ENCODE data around the gene KRTAP5-4.

Gene KRTAP5-4

DNA sequence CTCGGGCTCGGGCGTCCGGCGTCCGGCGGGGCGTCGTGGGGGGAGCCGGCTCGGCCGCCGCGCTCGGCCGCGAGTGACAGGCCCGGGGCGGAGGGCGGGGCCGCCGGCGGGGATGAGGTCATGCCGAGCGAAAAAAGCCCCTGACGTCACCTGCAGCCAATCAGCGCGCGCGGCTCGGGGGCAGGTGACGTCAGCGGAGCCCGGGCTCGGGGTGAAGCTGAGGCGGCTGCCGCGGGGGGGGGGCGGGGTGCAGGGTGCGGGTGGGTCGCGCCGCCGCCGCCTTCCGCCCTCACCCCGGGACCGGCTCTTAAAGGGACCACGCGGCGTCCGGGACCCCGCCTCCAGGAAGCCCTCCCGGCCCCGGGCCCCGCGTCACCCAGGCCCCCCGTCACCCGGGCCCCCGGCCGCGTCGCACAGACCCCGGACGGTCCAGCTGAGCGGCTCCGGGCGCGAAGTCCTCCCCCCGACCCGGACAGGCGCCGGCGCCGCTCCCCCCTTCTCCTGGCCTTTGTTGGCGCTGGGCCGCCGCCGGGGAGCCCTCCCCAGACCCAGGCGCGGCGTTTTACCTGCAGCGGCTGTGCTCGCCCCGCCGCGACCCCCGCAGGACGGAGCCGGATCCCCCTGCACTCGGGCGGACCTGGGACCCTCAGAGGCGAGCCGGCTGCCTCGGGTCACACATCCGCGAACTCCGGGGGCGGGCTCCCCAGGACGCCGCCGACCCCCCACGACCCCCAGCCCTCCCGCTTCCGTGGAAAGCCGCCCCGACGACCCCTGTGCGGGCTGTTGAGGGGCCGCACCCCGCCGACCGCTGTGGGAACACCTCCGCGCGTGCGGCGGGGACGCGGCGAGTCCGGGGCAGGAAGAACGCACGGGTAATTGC, 49.5 kb downstream of the KRTAP5-4 start, which contains the start of gene DUSP8:
TSS of gene DUSP8 (minus strand) at position 75 of the 880 bp plus-strand sequence. CDS start 6,445 bp downstream, outside the sequence.
- no peak within 1 kb of the TSS for H3K9ac ChIP-seq (ENCODE audit: low read depth, low read length, poor library complexity, severe bottlenecking)
- TF ChIP-seq, protein P1, sequence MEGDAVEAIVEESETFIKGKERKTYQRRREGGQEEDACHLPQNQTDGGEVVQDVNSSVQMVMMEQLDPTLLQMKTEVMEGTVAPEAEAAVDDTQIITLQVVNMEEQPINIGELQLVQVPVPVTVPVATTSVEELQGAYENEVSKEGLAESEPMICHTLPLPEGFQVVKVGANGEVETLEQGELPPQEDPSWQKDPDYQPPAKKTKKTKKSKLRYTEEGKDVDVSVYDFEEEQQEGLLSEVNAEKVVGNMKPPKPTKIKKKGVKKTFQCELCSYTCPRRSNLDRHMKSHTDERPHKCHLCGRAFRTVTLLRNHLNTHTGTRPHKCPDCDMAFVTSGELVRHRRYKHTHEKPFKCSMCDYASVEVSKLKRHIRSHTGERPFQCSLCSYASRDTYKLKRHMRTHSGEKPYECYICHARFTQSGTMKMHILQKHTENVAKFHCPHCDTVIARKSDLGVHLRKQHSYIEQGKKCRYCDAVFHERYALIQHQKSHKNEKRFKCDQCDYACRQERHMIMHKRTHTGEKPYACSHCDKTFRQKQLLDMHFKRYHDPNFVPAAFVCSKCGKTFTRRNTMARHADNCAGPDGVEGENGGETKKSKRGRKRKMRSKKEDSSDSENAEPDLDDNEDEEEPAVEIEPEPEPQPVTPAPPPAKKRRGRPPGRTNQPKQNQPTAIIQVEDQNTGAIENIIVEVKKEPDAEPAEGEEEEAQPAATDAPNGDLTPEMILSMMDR (conservative IDR thresholded peaks at IDR 0.05; ENCODE audit: low read length), result no peak
- TF ChIP-seq EZH2phosphoT487 (IDR thresholded peaks at IDR 0.05; ENCODE audit: borderline replicate concordance), result no peak
- H3F3A ChIP-seq (ENCODE audit: low read depth), result no peaks in the 10 kb centered on the region
- H3K9me3 ChIP-seq (ENCODE audit: insufficient read depth, low read depth, low read length), result no peaks in the 10 kb centered on the region
- no peaks in the 10 kb centered on the region for H3K4me1 ChIP-seq (ENCODE audit: insufficient read depth, low read length, poor library complexity, severe bottlenecking)
- H3K4me2 ChIP-seq (ENCODE audit: low read depth, low read length, poor library complexity, severe bottlenecking), result no peak within 1 kb of the TSS
- H2AFZ ChIP-seq (ENCODE audit: low read length), result no peak within 1 kb of the TSS
- no peaks in the 10 kb centered on the region for H3K36me3 ChIP-seq (ENCODE audit: insufficient read depth, low read length)
- H3K4me3 ChIP-seq (ENCODE audit: low read length, poor library complexity, severe bottlenecking), result no peak within 1 kb of the TSS
- no peaks in the 10 kb centered on the region for H3K9me2 ChIP-seq (replicated peaks; ENCODE audit: low read depth, low read length)
- H3K79me2 ChIP-seq (ENCODE audit: insufficient read depth, low read length), result no peaks in the 10 kb centered on the region
- no peaks in the 10 kb centered on the region for H4K20me1 ChIP-seq (ENCODE audit: insufficient read depth, low read length, poor library complexity, severe bottlenecking)
- no peaks in the 10 kb centered on the region for H3K27me3 ChIP-seq (ENCODE audit: insufficient read depth, low read length, poor library complexity, severe bottlenecking)

- Histone ChIP-seq H3F3A (ENCODE audit: low read depth) (no peaks in the 10 kb centered on the region), H3K27me3 (ENCODE audit: insufficient read depth, low read length, poor library complexity, severe bottlenecking) (no peaks in the 10 kb centered on the region), H2AFZ (ENCODE audit: low read length) (no peak overlapping the region), H3K4me1 (ENCODE audit: insufficient read depth, low read length, poor library complexity, severe bottlenecking) (no peaks in the 10 kb centered on the region), H4K20me1 (ENCODE audit: insufficient read depth, low read length, poor library complexity, severe bottlenecking) (no peaks in the 10 kb centered on the region), H3K36me3 (ENCODE audit: insufficient read depth, low read length) (no peaks in the 10 kb centered on the region), H3K4me3 (ENCODE audit: low read length, poor library complexity, severe bottlenecking) (no peak overlapping the region), H3K79me2 (ENCODE audit: insufficient read depth, low read length) (no peaks in the 10 kb centered on the region), H3K4me2 (ENCODE audit: low read depth, low read length, poor library complexity, severe bottlenecking) (no peak overlapping the region), H3K9me2 (replicated peaks; ENCODE audit: low read depth, low read length) (no peaks in the 10 kb centered on the region), H3K9ac (ENCODE audit: low read depth, low read length, poor library complexity, severe bottlenecking) (no peak overlapping the region), H3K9me3 (ENCODE audit: insufficient read depth, low read depth, low read length) (no peaks in the 10 kb centered on the region)
- no peak for TF ChIP-seq EZH2phosphoT487 (IDR thresholded peaks at IDR 0.05; ENCODE audit: borderline replicate concordance)
- TF ChIP-seq, protein P1 (conservative IDR thresholded peaks at IDR 0.05; ENCODE audit: low read length), result no peak
Observed at GRCh38 chr11:1571760-1572196, 50.2 kb downstream of the KRTAP5-4 start.
